ENCODE results near the gene NAALADL1. TPM values are rescaled to one million over a fixed set of nuclear protein-coding genes. Genes with fewer than 3 reads are reported as not detected.

NAALADL1 gene
- total RNA-seq, 1 donor from 2014 or later: 4.3 TPM

DNA sequence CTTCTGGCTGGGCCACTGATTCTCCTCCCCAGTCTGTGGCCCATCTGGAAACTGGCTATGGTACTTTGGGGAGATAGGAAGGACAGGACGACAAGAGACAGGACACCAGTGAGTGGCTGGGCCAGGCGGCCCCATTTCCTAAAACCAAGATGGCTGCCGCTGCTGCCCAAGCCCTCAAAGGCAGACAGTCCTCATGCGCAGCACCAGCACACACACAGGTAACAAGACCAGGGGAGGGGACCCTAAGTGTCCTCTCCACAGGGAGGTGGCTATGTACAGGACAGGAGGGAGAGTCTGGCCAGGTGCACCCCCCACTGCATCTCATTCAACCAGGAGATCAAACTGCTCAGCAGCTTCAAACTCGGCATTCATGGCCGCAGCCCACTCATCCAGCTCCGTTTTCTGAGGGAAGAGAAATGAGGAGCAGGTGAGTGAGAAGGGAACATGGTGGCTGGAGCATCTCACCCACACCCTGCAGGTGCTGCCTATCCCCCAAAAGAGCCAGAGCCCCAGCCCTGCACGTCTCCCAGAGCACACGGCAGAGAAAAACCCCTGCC, 20.5 kb upstream of the NAALADL1 start:
- no peak overlapping the region for H3K4me3 Mint-ChIP-seq (ENCODE audit: low read depth)
- H3K27ac Mint-ChIP-seq: peak overlapping the region; percentile 67
- no peak for DNase-seq (ENCODE audit: low spot score, unreplicated experiment)
- TF ChIP-seq, protein P1, sequence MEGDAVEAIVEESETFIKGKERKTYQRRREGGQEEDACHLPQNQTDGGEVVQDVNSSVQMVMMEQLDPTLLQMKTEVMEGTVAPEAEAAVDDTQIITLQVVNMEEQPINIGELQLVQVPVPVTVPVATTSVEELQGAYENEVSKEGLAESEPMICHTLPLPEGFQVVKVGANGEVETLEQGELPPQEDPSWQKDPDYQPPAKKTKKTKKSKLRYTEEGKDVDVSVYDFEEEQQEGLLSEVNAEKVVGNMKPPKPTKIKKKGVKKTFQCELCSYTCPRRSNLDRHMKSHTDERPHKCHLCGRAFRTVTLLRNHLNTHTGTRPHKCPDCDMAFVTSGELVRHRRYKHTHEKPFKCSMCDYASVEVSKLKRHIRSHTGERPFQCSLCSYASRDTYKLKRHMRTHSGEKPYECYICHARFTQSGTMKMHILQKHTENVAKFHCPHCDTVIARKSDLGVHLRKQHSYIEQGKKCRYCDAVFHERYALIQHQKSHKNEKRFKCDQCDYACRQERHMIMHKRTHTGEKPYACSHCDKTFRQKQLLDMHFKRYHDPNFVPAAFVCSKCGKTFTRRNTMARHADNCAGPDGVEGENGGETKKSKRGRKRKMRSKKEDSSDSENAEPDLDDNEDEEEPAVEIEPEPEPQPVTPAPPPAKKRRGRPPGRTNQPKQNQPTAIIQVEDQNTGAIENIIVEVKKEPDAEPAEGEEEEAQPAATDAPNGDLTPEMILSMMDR (IDR thresholded peaks at IDR 0.05; ENCODE audit: unreplicated experiment): no peak
- peaks cover 8% of the 10 kb centered on the region for H3K4me1 Mint-ChIP-seq (ENCODE audit: low read depth)
- no peaks in the 10 kb centered on the region for H3K27me3 Mint-ChIP-seq
- H3K36me3 Mint-ChIP-seq (ENCODE audit: insufficient read depth): peaks cover 3% of the 10 kb centered on the region
- no peaks in the 10 kb centered on the region for H3K9me3 Mint-ChIP-seq (ENCODE audit: low read depth)

DNA sequence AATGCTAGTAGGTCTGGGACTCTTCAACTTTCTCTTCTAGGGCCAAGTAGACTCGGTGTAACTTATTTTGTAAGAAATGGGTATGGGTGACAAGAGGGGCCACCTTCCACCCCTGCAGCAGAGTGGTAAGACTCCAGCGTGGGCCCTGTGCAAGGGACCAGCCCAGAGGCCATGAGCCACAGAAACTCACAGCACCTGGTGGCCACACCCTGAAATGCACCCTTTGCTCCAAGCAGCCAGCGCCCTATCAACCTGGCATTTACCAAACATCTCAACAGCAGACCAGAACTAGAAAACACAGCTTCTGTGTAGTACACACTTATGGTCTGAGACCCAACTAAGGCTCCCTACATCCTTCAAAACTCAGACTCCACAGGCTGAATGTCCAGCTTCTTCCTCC, 19.8 kb upstream of the NAALADL1 start:
- H3K36me3 Mint-ChIP-seq (ENCODE audit: insufficient read depth): peaks cover 3% of the 10 kb centered on the region
- DNase-seq (ENCODE audit: low spot score, unreplicated experiment): no peak
- no peaks in the 10 kb centered on the region for H3K9me3 Mint-ChIP-seq (ENCODE audit: low read depth)
- peak overlapping the region; percentile 67 for H3K27ac Mint-ChIP-seq
- H3K27me3 Mint-ChIP-seq: no peaks in the 10 kb centered on the region
- H3K4me3 Mint-ChIP-seq (ENCODE audit: low read depth): no peak overlapping the region
- TF ChIP-seq, protein P1 (IDR thresholded peaks at IDR 0.05; ENCODE audit: unreplicated experiment): peak; percentile 62
- H3K4me1 Mint-ChIP-seq (ENCODE audit: low read depth): peaks cover 4% of the 10 kb centered on the region

DNA sequence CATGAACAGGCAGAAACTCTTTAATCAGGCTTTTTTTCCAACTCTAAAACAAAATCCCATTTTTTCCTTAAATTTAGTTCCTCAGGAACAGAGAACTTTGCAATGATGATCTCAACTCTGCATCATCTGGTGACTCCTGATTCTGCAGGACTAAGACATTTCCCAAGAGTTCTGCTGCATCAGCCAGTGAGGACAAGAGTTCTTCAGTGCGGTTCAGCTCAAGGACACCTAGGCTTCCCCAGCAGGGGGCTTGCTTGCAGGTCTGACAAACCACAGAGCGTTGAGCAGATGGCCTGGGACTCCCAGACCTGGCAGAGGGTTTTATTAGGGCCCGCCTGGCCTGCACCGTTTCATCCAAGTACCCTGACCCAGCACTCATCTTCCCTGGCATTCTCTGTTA, 19.1 kb upstream of the NAALADL1 start:
- TF ChIP-seq, protein P1 (IDR thresholded peaks at IDR 0.05; ENCODE audit: unreplicated experiment): no peak
- peaks cover 3% of the 10 kb centered on the region for H3K36me3 Mint-ChIP-seq (ENCODE audit: insufficient read depth)
- H3K9me3 Mint-ChIP-seq (ENCODE audit: low read depth): no peaks in the 10 kb centered on the region
- no peaks in the 10 kb centered on the region for H3K27me3 Mint-ChIP-seq
- no peak overlapping the region for H3K4me3 Mint-ChIP-seq (ENCODE audit: low read depth)
- H3K27ac Mint-ChIP-seq: no peak overlapping the region
- DNase-seq (ENCODE audit: low spot score, unreplicated experiment): no peak
- no peaks in the 10 kb centered on the region for H3K4me1 Mint-ChIP-seq (ENCODE audit: low read depth)

DNA sequence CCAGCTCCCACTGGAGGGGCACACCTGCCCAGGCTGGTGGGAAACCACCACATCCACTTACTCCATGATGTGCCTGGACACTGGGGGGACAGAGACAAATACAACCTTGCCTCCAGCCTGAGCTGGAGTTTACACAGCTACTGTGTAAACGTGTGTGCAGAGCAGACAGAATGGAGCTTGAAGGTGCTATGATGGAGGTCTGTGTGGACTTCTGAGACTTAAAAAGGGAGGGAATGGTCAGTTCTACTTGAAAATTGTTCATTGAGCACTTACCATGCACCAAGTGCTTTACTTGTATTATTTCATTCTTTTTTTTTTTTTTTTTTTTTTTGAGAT, 14.2 kb upstream of the NAALADL1 start:
- Mint-ChIP-seq H3K9me3 (ENCODE audit: low read depth) (no peaks in the 10 kb centered on the region), H3K4me3 (ENCODE audit: low read depth) (no peak overlapping the region), H3K27ac (no peak overlapping the region), H3K27me3 (no peaks in the 10 kb centered on the region), H3K4me1 (ENCODE audit: low read depth) (no peaks in the 10 kb centered on the region), H3K36me3 (ENCODE audit: insufficient read depth) (no peaks in the 10 kb centered on the region)
- TF ChIP-seq, protein P1 (IDR thresholded peaks at IDR 0.05; ENCODE audit: unreplicated experiment): no peak
- DNase-seq (ENCODE audit: low spot score, unreplicated experiment): no peak

DNA sequence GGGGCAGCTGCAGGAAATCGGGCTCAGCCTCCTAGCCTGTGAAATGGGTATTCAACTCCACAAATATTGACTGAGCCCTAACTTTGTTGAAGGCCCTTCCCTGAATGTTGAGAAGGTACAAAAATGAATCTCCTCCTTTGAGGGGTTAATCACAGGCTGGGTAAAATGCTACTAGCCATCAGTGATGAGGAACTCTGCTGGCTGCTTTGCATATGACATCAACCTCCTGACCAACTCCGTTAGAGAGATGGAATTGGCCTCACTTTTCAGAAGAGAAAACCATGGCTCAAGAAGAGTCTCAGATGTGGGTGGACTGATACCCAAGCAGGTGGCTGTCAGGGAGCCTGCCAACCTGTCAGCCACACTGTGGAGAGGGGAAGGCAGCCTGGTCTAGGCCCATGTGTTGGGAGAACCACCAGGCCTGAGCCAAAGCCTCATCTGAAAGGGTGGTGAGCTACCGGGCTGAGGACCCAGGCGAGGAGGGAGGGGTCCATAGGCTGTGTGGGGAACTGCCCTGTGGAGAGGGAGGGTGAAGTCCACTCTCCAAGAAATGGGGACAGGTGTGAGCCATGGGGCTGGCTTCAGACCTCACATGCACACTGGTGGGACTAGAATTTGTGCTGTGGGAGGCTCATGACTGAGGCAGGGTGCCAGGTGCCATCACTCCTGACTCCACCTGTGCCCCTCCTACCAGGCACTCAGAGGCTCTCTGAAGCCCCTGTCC, 13.7 kb upstream of the NAALADL1 start:
- no peak for DNase-seq (ENCODE audit: low spot score, unreplicated experiment)
- no peaks in the 10 kb centered on the region for H3K36me3 Mint-ChIP-seq (ENCODE audit: insufficient read depth)
- no peak overlapping the region for H3K27ac Mint-ChIP-seq
- no peaks in the 10 kb centered on the region for H3K4me1 Mint-ChIP-seq (ENCODE audit: low read depth)
- H3K9me3 Mint-ChIP-seq (ENCODE audit: low read depth): no peaks in the 10 kb centered on the region
- no peak overlapping the region for H3K4me3 Mint-ChIP-seq (ENCODE audit: low read depth)
- no peaks in the 10 kb centered on the region for H3K27me3 Mint-ChIP-seq
- TF ChIP-seq, protein P1 (IDR thresholded peaks at IDR 0.05; ENCODE audit: unreplicated experiment): no peak

Measured in progenitor cell of endocrine pancreas (in vitro differentiated cells).